Prostate gland (tissue), 2 donors: Measurements from ENCODE around the gene MAS1L. TPM values are rescaled to one million over a fixed set of nuclear protein-coding genes. Genes with fewer than 3 reads are reported as not detected.
"Not testable (repeated sequence)": the region's sequence is repeated elsewhere in the genome, so short reads cannot be mapped to it uniquely, and the experiment has no call there.

Experiments
- DNase-seq: peaks from one replicate; pipeline ENCODE4 v3.0.0-alpha.2; 2019; ENCODE audit warnings: low spot score
- H3K27ac ChIP-seq, 2 donors: fragments of 200-600 bp; sonication (generic); 2 replicates each; pipeline ENCODE4 v1.5.1; 2017 to 2019
- H3K27me3 ChIP-seq: fragments of 200-600 bp; sonication (generic); replicated peaks from 2 replicates; pipeline ENCODE4 v1.5.1; 2019; ENCODE audit not compliant: insufficient read depth
- H3K36me3 ChIP-seq, 2 donors: fragments of 200-600 bp; sonication (generic); 1 replicate in 1 of 2; 2 replicates in 1 of 2; pipeline versions ENCODE4 v1.5.1 to v1.8.1; 2017 to 2019
- H3K4me1 ChIP-seq: fragments of 200-600 bp; sonication (generic); replicated peaks from 2 replicates; pipeline ENCODE4 v1.5.1; 2019
- H3K4me3 ChIP-seq, 2 donors: fragments of 200-600 bp; sonication (generic); 2 replicates each; pipeline ENCODE4 v1.5.1; 2017 to 2019
- H3K9me3 ChIP-seq: fragments of 200-600 bp; sonication (generic); 2 replicates; pipeline ENCODE4 v1.5.1; 2017
- CTCF ChIP-seq, 4 experiments: fragments of 200-600 bp in 2 of 4; fragments of 450-650 bp in 2 of 4; sonication (generic) in 2 of 4; IDR thresholded peaks; 1 replicate in 3 of 4; 2 replicates in 1 of 4; pipeline ENCODE4 v1.5.1; 2016 to 2019; ENCODE audit warnings: antibody characterized with exemption in 4 of 4, mild to moderate bottlenecking in 2 of 4, moderate library complexity in 2 of 4
- POLR2A ChIP-seq: fragments of 450-650 bp; IDR thresholded peaks from one replicate; pipeline ENCODE4 v1.6.1; 2016; ENCODE audit warnings: antibody characterized with exemption, mild to moderate bottlenecking
- POLR2AphosphoS5 ChIP-seq: sonication (generic); formaldehyde crosslinking; IDR thresholded peaks from one replicate; pipeline ENCODE4 v1.6.1; 2017; ENCODE audit warnings: antibody characterized with exemption
- WGBS: methylation state at CpG from one replicate; pipeline ENCODE4 v1.1.5; 2018; 5-methylcytosine and 5-hydroxymethylcytosine counted together
- intact Hi-C: fragments of 100-400 bp; cut with DNase I; formaldehyde crosslinking; loops from one replicate; pipeline ENCODE4 v1.14.2; 2022
- total RNA-seq, 2 donors: library from RNA; depleted of rRNA; stranded (reverse); fragments of >200 nt; gene quantifications; one replicate each; pipeline ENCODE4 v1.1.0, GENCODE V29; 2016

The MAS1L gene
- total RNA-seq, 2 donors from 2014 or later = not detected

- WGBS = 45% methylated on average over 2 of the region's 2 CpGs
Observed at GRCh38 chr6:29456971-29457370, 30.8 kb downstream of the MAS1L start, which contains the start of the genes OR11A1 and OR2H1. OR11A1 (minus strand) TSS chr6:29457071; CDS start chr6:29427641, 29,430 bp downstream. OR2H1 (plus strand) TSS chr6:29457155; CDS start chr6:29461770, 4,615 bp downstream.

GRCh38 chr6:29451471-29452193 lies 36.1 kb downstream of the MAS1L start:
- 53% methylated on average over 3 of the region's 3 CpGs for WGBS
- no peak for TF ChIP-seq CTCF (IDR thresholded peaks at IDR 0.05)
- no peak for TF ChIP-seq POLR2A
- TF ChIP-seq POLR2AphosphoS5 = no peak

More at GRCh38 chr6:29456971-29457370, 30.8 kb downstream of the MAS1L start, which contains the start of the genes OR11A1 and OR2H1:
- no peak within 1 kb of the TSS for H3K27ac ChIP-seq
- no peaks in the 10 kb centered on the region for H3K9me3 ChIP-seq
- intact Hi-C loops = no loop called here
- no peak within 1 kb of the TSS for H3K4me3 ChIP-seq
- no peaks in the 10 kb centered on the region for H3K36me3 ChIP-seq
- no peaks in the 10 kb centered on the region for H3K4me1 ChIP-seq
- DNase-seq = no peak
- TF ChIP-seq POLR2A (no peak), CTCF (IDR thresholded peaks at IDR 0.05) (no peak), POLR2AphosphoS5 (no peak)
- no peaks in the 10 kb centered on the region for H3K27me3 ChIP-seq

GRCh38 chr6:29447670-29448069 lies 40.1 kb downstream of the MAS1L start:
- Histone ChIP-seq H3K36me3 (no peaks in the 10 kb centered on the region), H3K4me3 (no peak overlapping the region), H3K27ac (no peak overlapping the region), H3K4me1 (no peaks in the 10 kb centered on the region), H3K9me3 (no peaks in the 10 kb centered on the region), H3K27me3 (no peaks in the 10 kb centered on the region)
- no peak for TF ChIP-seq CTCF (IDR thresholded peaks at IDR 0.05)
- TF ChIP-seq POLR2AphosphoS5 = no peak
- TF ChIP-seq POLR2A = no peak
- intact Hi-C loops = no loop called here
- WGBS = 85% methylated on average over 1 of the region's 1 CpG
- no peak for DNase-seq

More at GRCh38 chr6:29451471-29452193, 36.1 kb downstream of the MAS1L start:
- Histone ChIP-seq H3K27me3 (no peaks in the 10 kb centered on the region), H3K9me3 (no peaks in the 10 kb centered on the region), H3K36me3 (no peaks in the 10 kb centered on the region), H3K4me3 (no peak overlapping the region), H3K27ac (no peak overlapping the region), H3K4me1 (no peaks in the 10 kb centered on the region)
- intact Hi-C loops = no loop called here
- DNase-seq = no peak

- H3K27ac ChIP-seq, H3K27me3 ChIP-seq, H3K9me3 ChIP-seq, intact Hi-C loops, H3K4me3 ChIP-seq, DNase-seq, H3K36me3 ChIP-seq, H3K4me1 ChIP-seq: not testable (repeated sequence)
- WGBS = 88% methylated on average over 1 of the region's 1 CpG
Observed at GRCh38 chr6:29444031-29444430, 43.7 kb downstream of the MAS1L start.

GRCh38 chr6:29442719-29443118 lies 45.0 kb downstream of the MAS1L start:
- Histone ChIP-seq H3K9me3 (no peaks in the 10 kb centered on the region), H3K4me1 (no peaks in the 10 kb centered on the region), H3K36me3 (no peaks in the 10 kb centered on the region), H3K27me3 (no peaks in the 10 kb centered on the region), H3K4me3 (no peak overlapping the region), H3K27ac (no peak overlapping the region)
- no peak for TF ChIP-seq CTCF (IDR thresholded peaks at IDR 0.05)
- TF ChIP-seq POLR2AphosphoS5 = no peak
- TF ChIP-seq POLR2A = no peak
- intact Hi-C loops = no loop called here
- no peak for DNase-seq
- 96% methylated on average over 1 of the region's 1 CpG for WGBS
